SK-N-SH treated with all-trans-retinoic acid at 6 μM for 48 hours (cell line): ENCODE data around the gene DCX.

Experiments
- ATAC-seq: fragments of 200-7000 bp; cut with Tn5 transposase; 3 replicates; pipeline ENCODE4 v1.9.1; 2020; ENCODE audit warnings: mild to moderate bottlenecking, moderate library complexity
- ARNTL ChIP-seq: fragments of 450-650 bp; formaldehyde crosslinking; IDR thresholded peaks from 2 replicates; pipeline ENCODE4 v1.5.0; 2020; ENCODE audit warnings: low read depth, mild to moderate bottlenecking, moderate library complexity, borderline replicate concordance
- BACH2 ChIP-seq: fragments of 250-450 bp; sonication (Bioruptor Pico); IDR thresholded peaks from 2 replicates; pipeline ENCODE4 v1.9.0; 2021; ENCODE audit warnings: mild to moderate bottlenecking, borderline replicate concordance
- CSDC2 ChIP-seq: fragments of 250-450 bp; sonication (Bioruptor Pico); IDR thresholded peaks from 2 replicates; pipeline ENCODE4 v1.5.0; 2020; ENCODE audit warnings: mild to moderate bottlenecking, moderate library complexity
- GLIS3 ChIP-seq: fragments of 250-450 bp; sonication (Bioruptor Pico); IDR thresholded peaks from 2 replicates; pipeline ENCODE4 v1.5.0; 2020; ENCODE audit warnings: mild to moderate bottlenecking, moderate library complexity
- ISL1 ChIP-seq: fragments of 250-450 bp; sonication (Bioruptor Pico); IDR thresholded peaks from 2 replicates; pipeline ENCODE4 v2.1.2; 2022; ENCODE audit warnings: mild to moderate bottlenecking, moderate library complexity
- OSR1 ChIP-seq: fragments of 250-450 bp; sonication (Bioruptor Pico); IDR thresholded peaks from 2 replicates; pipeline ENCODE4 v1.8.0; 2022; ENCODE audit warnings: moderate library complexity, mild to moderate bottlenecking, inconsistent platforms
- PPARA ChIP-seq: fragments of 250-450 bp; sonication (Bioruptor Pico); IDR thresholded peaks from 2 replicates; pipeline ENCODE4 v1.5.0; 2020; ENCODE audit warnings: mild to moderate bottlenecking, borderline replicate concordance
- TCF4 ChIP-seq: fragments of 250-450 bp; sonication (Bioruptor Pico); IDR thresholded peaks from 2 replicates; pipeline ENCODE4 v1.8.0; 2021; ENCODE audit warnings: mild to moderate bottlenecking, moderate library complexity, borderline replicate concordance
- TOX ChIP-seq: fragments of 250-450 bp; sonication (Bioruptor Pico); IDR thresholded peaks from 2 replicates; pipeline ENCODE4 v1.8.0; 2021; ENCODE audit warnings: mild to moderate bottlenecking, moderate library complexity, borderline replicate concordance
- ZC3H10 ChIP-seq: fragments of 250-450 bp; sonication (Bioruptor Pico); IDR thresholded peaks from 2 replicates; pipeline ENCODE4 v1.5.1; 2021; ENCODE audit warnings: mild to moderate bottlenecking, moderate library complexity
- ZFP3 ChIP-seq: fragments of 250-450 bp; sonication (Bioruptor Pico); IDR thresholded peaks from 2 replicates; pipeline ENCODE4 v1.5.0; 2020; ENCODE audit warnings: mild to moderate bottlenecking, moderate library complexity
- ZFP30 ChIP-seq: fragments of 450-650 bp; formaldehyde crosslinking; IDR thresholded peaks from 2 replicates; pipeline ENCODE4 v1.5.0; 2022; ENCODE audit warnings: mild to moderate bottlenecking, moderate library complexity
- ZNF70 ChIP-seq: fragments of 450-650 bp; formaldehyde crosslinking; IDR thresholded peaks from 2 replicates; pipeline ENCODE4 v1.5.0; 2020; ENCODE audit warnings: mild to moderate bottlenecking, moderate library complexity
- ZNF8 ChIP-seq: fragments of 450-650 bp; formaldehyde crosslinking; IDR thresholded peaks from 2 replicates; pipeline ENCODE4 v1.5.0; 2020; ENCODE audit warnings: mild to moderate bottlenecking, moderate library complexity
- TF ChIP-seq, protein P1 (sequence below): fragments of 250-450 bp; sonication (Bioruptor Pico); IDR thresholded peaks from 2 replicates; pipeline ENCODE4 v1.8.0; 2021; ENCODE audit warnings: low read depth, mild to moderate bottlenecking, moderate library complexity, borderline replicate concordance
- TF ChIP-seq, protein P2 (sequence below): fragments of 250-450 bp; sonication (Bioruptor Pico); IDR thresholded peaks from 2 replicates; pipeline ENCODE4 v1.5.1; 2021; ENCODE audit warnings: mild to moderate bottlenecking, moderate library complexity
- TF ChIP-seq, protein P3 (sequence below): fragments of 250-450 bp; sonication (Bioruptor Pico); IDR thresholded peaks from 2 replicates; pipeline ENCODE4 v1.5.1; 2020; ENCODE audit warnings: low read depth, mild to moderate bottlenecking, moderate library complexity
- TF ChIP-seq, protein P4 (sequence below): fragments of 250-450 bp; sonication (Bioruptor Pico); IDR thresholded peaks from 2 replicates; pipeline ENCODE4 v1.5.0; 2020; ENCODE audit warnings: mild to moderate bottlenecking, moderate library complexity
- TF ChIP-seq, protein P5 (sequence below): fragments of 250-450 bp; sonication (Bioruptor Pico); IDR thresholded peaks from 2 replicates; pipeline ENCODE4 v1.8.0; 2020; ENCODE audit warnings: mild to moderate bottlenecking, moderate library complexity, borderline replicate concordance

The DCX gene

DNA sequence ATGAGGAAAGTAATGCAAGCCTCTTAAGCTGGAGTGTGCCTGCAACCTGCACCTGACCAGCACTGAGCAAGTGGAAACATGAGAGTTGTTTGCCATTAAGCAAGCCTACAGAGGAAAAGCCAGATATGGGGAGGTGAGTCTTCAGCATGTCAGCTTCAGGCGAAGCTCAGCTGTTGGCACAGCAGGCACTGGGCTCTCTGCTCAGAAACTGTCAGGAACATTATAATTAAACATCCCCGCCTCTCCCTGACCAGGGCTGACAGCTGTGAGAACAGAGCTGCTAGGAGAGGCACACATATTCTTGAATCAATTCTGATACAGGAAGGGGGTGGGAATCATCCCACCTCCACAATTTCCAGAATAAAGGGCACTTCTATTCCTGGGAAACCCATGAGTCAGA lies 19.0 kb upstream of the DCX start:
- no peak for ATAC-seq
- TF ChIP-seq, protein P1, sequence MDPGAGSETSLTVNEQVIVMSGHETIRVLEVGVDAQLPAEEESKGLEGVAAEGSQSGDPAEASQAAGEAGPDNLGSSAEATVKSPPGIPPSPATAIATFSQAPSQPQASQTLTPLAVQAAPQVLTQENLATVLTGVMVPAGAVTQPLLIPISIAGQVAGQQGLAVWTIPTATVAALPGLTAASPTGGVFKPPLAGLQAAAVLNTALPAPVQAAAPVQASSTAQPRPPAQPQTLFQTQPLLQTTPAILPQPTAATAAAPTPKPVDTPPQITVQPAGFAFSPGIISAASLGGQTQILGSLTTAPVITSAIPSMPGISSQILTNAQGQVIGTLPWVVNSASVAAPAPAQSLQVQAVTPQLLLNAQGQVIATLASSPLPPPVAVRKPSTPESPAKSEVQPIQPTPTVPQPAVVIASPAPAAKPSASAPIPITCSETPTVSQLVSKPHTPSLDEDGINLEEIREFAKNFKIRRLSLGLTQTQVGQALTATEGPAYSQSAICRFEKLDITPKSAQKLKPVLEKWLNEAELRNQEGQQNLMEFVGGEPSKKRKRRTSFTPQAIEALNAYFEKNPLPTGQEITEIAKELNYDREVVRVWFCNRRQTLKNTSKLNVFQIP = no peak
- TF ChIP-seq, protein P2, sequence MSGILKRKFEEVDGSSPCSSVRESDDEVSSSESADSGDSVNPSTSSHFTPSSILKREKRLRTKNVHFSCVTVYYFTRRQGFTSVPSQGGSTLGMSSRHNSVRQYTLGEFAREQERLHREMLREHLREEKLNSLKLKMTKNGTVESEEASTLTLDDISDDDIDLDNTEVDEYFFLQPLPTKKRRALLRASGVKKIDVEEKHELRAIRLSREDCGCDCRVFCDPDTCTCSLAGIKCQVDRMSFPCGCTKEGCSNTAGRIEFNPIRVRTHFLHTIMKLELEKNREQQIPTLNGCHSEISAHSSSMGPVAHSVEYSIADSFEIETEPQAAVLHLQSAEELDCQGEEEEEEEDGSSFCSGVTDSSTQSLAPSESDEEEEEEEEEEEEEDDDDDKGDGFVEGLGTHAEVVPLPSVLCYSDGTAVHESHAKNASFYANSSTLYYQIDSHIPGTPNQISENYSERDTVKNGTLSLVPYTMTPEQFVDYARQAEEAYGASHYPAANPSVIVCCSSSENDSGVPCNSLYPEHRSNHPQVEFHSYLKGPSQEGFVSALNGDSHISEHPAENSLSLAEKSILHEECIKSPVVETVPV (CRISPR knock-in tag) = no peak
- TF ChIP-seq PPARA = no peak
- TF ChIP-seq, protein P3, sequence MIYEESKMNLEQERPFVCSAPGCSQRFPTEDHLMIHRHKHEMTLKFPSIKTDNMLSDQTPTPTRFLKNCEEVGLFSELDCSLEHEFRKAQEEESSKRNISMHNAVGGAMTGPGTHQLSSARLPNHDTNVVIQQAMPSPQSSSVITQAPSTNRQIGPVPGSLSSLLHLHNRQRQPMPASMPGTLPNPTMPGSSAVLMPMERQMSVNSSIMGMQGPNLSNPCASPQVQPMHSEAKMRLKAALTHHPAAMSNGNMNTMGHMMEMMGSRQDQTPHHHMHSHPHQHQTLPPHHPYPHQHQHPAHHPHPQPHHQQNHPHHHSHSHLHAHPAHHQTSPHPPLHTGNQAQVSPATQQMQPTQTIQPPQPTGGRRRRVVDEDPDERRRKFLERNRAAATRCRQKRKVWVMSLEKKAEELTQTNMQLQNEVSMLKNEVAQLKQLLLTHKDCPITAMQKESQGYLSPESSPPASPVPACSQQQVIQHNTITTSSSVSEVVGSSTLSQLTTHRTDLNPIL (CRISPR knock-in tag) = no peak
- TF ChIP-seq ISL1 (CRISPR knock-in tag) = no peak
- no peak for TF ChIP-seq OSR1
- no peak for TF ChIP-seq ZC3H10 (CRISPR knock-in tag)
- TF ChIP-seq GLIS3 = no peak
- TF ChIP-seq, protein P4, sequence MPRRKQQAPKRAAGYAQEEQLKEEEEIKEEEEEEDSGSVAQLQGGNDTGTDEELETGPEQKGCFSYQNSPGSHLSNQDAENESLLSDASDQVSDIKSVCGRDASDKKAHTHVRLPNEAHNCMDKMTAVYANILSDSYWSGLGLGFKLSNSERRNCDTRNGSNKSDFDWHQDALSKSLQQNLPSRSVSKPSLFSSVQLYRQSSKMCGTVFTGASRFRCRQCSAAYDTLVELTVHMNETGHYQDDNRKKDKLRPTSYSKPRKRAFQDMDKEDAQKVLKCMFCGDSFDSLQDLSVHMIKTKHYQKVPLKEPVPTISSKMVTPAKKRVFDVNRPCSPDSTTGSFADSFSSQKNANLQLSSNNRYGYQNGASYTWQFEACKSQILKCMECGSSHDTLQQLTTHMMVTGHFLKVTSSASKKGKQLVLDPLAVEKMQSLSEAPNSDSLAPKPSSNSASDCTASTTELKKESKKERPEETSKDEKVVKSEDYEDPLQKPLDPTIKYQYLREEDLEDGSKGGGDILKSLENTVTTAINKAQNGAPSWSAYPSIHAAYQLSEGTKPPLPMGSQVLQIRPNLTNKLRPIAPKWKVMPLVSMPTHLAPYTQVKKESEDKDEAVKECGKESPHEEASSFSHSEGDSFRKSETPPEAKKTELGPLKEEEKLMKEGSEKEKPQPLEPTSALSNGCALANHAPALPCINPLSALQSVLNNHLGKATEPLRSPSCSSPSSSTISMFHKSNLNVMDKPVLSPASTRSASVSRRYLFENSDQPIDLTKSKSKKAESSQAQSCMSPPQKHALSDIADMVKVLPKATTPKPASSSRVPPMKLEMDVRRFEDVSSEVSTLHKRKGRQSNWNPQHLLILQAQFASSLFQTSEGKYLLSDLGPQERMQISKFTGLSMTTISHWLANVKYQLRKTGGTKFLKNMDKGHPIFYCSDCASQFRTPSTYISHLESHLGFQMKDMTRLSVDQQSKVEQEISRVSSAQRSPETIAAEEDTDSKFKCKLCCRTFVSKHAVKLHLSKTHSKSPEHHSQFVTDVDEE (CRISPR knock-in tag) = no peak
- TF ChIP-seq ZNF70 (CRISPR knock-in tag) = no peak

DNA sequence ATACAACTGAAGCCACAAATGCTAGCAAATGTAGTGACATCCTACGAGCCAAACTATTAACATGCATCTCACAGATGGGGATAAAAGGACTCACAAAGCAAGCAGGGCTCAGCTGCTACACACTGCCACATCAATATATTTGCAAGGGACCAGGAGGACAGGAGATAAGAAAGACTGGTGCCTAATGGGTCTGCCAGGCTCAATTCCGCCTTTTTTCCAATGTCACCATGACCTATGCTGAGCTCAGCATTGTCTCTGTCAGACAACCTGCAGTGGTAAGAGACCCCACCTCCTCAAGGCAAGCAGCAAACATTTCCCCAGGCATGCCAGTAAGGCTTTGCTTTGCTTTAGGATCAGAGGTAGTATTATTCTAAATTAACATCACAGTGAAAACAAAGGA lies 435 bp downstream of the DCX start:
- TF ChIP-seq BACH2 (CRISPR knock-in tag) (no peak), ARNTL (CRISPR knock-in tag) (no peak), ZFP30 (CRISPR knock-in tag) (no peak), OSR1 (no peak), TCF4 (CRISPR knock-in tag) (no peak), TOX (CRISPR knock-in tag) (no peak), GLIS3 (no peak), ZFP3 (CRISPR knock-in tag) (no peak)
- TF ChIP-seq, protein P5, sequence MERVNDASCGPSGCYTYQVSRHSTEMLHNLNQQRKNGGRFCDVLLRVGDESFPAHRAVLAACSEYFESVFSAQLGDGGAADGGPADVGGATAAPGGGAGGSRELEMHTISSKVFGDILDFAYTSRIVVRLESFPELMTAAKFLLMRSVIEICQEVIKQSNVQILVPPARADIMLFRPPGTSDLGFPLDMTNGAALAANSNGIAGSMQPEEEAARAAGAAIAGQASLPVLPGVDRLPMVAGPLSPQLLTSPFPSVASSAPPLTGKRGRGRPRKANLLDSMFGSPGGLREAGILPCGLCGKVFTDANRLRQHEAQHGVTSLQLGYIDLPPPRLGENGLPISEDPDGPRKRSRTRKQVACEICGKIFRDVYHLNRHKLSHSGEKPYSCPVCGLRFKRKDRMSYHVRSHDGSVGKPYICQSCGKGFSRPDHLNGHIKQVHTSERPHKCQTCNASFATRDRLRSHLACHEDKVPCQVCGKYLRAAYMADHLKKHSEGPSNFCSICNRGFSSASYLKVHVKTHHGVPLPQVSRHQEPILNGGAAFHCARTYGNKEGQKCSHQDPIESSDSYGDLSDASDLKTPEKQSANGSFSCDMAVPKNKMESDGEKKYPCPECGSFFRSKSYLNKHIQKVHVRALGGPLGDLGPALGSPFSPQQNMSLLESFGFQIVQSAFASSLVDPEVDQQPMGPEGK (CRISPR knock-in tag) = no peak
- TF ChIP-seq, protein P3 (CRISPR knock-in tag) = no peak
- TF ChIP-seq, protein P2 (CRISPR knock-in tag) = no peak
- no peak for ATAC-seq

DNA sequence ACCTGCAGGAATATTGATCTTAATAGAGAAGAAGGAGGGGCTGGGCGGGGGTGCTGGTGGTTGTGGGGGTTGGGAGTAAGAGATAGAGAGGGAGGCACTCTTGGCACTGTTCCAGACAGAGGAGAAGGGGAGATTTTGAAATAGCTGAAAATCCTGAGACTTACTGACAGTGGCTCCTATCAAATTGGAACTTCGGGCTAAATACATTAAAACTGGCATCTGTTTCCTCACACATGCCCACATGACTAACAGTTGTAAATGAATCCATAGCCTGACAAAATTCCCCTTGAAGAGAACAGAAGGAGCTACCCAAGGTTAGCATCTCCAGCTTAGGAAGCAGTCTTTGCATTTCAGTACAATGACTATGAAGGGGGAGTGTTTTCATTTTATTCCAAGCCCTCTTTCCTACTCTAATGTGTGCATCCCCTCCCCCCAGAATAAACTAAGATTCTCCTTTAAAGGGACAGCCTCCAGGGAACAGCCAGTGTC lies 1.4 kb downstream of the DCX start:
- no peak for ATAC-seq
- no peak for TF ChIP-seq ZNF8
- no peak for TF ChIP-seq PPARA
- no peak for TF ChIP-seq CSDC2 (CRISPR knock-in tag)
- no peak for TF ChIP-seq TOX (CRISPR knock-in tag)
